HCT116 (cell line): ENCODE results near the gene ERICH6B.

Experiments
- CBX3 ChIP-seq: IDR thresholded peaks from 2 replicates; pipeline ENCODE4 v1.6.1; 2012; ENCODE audit warnings: low read depth
- EGR1 ChIP-seq: IDR thresholded peaks from 2 replicates; pipeline ENCODE4 v1.6.1; 2012; ENCODE audit warnings: low read depth
- POLR2AphosphoS5 ChIP-seq: IDR thresholded peaks from 2 replicates; pipeline ENCODE4 v1.6.1; 2011; ENCODE audit warnings: mild to moderate bottlenecking, low read depth, low read length, moderate library complexity
- YY1 ChIP-seq: IDR thresholded peaks from 2 replicates; pipeline ENCODE4 v1.6.1; 2011; ENCODE audit warnings: low read length, low read depth, moderate library complexity, mild to moderate bottlenecking; ENCODE audit not compliant: insufficient replicate concordance; ENCODE audit errors: extremely low read depth
- ZNF274 ChIP-seq: fragments of 200-500 bp; sonication (Bioruptor generic); IDR thresholded peaks from 2 replicates; pipeline ENCODE4 v1.6.1; 2014; ENCODE audit warnings: mild to moderate bottlenecking, low read depth, low read length, inconsistent platforms
- TF ChIP-seq, protein P1 (sequence below): IDR thresholded peaks from 2 replicates; pipeline ENCODE4 v1.6.1; 2012
- TF ChIP-seq, protein P2 (sequence below), 3 experiments: fragments of 200-600 bp in 1 of 3; sonication (generic) in 1 of 3; IDR thresholded peaks in 2 of 3; conservative IDR thresholded peaks in 1 of 3; 2 replicates each; pipeline ENCODE4 v1.5.1; 2012 to 2017; ENCODE audit warnings: low read depth in 2 of 3, low read length in 2 of 3, antibody characterized with exemption in 1 of 3, borderline replicate concordance in 1 of 3, control low read depth in 1 of 3, mild to moderate bottlenecking in 1 of 3, mixed read lengths in 1 of 3, mixed run types in 1 of 3, moderate library complexity in 1 of 3; ENCODE audit not compliant: insufficient read depth in 1 of 3
- TF ChIP-seq, protein P3 (sequence below): IDR thresholded peaks from 2 replicates; pipeline ENCODE4 v1.6.1; 2012
- TF ChIP-seq, protein P4 (sequence below): IDR thresholded peaks from 2 replicates; pipeline ENCODE4 v1.6.1; 2012; ENCODE audit warnings: low read depth

DNA sequence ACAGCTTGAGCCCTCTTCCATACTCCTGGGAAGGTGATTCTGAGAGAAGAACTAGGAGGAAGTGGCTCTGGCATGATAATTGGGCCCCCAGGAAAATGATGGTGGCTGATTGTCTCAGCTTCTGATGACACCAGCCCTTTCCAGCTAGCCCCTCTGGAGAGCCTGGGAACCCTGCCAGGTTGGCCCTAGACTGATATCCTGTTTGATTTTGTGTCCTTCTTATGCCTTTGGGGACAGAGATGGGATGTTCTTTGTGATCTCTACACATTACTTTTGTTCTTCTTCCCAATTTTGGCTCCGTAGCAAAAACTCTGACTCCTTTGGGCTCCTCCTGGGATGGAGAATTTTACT, 39.7 kb downstream of the ERICH6B start:
- TF ChIP-seq YY1, result no peak
- no peak for TF ChIP-seq POLR2AphosphoS5
- no peak for TF ChIP-seq ZNF274
- TF ChIP-seq, protein P1, sequence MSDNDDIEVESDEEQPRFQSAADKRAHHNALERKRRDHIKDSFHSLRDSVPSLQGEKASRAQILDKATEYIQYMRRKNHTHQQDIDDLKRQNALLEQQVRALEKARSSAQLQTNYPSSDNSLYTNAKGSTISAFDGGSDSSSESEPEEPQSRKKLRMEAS, result no peak
- TF ChIP-seq, protein P2, sequence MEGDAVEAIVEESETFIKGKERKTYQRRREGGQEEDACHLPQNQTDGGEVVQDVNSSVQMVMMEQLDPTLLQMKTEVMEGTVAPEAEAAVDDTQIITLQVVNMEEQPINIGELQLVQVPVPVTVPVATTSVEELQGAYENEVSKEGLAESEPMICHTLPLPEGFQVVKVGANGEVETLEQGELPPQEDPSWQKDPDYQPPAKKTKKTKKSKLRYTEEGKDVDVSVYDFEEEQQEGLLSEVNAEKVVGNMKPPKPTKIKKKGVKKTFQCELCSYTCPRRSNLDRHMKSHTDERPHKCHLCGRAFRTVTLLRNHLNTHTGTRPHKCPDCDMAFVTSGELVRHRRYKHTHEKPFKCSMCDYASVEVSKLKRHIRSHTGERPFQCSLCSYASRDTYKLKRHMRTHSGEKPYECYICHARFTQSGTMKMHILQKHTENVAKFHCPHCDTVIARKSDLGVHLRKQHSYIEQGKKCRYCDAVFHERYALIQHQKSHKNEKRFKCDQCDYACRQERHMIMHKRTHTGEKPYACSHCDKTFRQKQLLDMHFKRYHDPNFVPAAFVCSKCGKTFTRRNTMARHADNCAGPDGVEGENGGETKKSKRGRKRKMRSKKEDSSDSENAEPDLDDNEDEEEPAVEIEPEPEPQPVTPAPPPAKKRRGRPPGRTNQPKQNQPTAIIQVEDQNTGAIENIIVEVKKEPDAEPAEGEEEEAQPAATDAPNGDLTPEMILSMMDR (IDR thresholded peaks at IDR 0.05 in 2 of 3, conservative IDR thresholded peaks at IDR 0.05 in 1 of 3; ENCODE audit: borderline replicate concordance in 1 of 3, insufficient read depth in 1 of 3, low read depth in 2 of 3, low read length in 2 of 3), result no peak
- TF ChIP-seq EGR1, result no peak
- TF ChIP-seq, protein P3, sequence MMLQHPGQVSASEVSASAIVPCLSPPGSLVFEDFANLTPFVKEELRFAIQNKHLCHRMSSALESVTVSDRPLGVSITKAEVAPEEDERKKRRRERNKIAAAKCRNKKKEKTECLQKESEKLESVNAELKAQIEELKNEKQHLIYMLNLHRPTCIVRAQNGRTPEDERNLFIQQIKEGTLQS, result no peak
- TF ChIP-seq, protein P4, sequence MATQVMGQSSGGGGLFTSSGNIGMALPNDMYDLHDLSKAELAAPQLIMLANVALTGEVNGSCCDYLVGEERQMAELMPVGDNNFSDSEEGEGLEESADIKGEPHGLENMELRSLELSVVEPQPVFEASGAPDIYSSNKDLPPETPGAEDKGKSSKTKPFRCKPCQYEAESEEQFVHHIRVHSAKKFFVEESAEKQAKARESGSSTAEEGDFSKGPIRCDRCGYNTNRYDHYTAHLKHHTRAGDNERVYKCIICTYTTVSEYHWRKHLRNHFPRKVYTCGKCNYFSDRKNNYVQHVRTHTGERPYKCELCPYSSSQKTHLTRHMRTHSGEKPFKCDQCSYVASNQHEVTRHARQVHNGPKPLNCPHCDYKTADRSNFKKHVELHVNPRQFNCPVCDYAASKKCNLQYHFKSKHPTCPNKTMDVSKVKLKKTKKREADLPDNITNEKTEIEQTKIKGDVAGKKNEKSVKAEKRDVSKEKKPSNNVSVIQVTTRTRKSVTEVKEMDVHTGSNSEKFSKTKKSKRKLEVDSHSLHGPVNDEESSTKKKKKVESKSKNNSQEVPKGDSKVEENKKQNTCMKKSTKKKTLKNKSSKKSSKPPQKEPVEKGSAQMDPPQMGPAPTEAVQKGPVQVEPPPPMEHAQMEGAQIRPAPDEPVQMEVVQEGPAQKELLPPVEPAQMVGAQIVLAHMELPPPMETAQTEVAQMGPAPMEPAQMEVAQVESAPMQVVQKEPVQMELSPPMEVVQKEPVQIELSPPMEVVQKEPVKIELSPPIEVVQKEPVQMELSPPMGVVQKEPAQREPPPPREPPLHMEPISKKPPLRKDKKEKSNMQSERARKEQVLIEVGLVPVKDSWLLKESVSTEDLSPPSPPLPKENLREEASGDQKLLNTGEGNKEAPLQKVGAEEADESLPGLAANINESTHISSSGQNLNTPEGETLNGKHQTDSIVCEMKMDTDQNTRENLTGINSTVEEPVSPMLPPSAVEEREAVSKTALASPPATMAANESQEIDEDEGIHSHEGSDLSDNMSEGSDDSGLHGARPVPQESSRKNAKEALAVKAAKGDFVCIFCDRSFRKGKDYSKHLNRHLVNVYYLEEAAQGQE, result no peak
- TF ChIP-seq CBX3, result no peak
